GM19452 (cell line): ENCODE measurements around the gene STK4.

Experiments
- ATAC-seq: cut with Tn5 transposase; IDR thresholded peaks from one replicate; pipeline ENCODE4 v1.9.1; 2021; ENCODE audit not compliant: unreplicated experiment

STK4 gene

DNA sequence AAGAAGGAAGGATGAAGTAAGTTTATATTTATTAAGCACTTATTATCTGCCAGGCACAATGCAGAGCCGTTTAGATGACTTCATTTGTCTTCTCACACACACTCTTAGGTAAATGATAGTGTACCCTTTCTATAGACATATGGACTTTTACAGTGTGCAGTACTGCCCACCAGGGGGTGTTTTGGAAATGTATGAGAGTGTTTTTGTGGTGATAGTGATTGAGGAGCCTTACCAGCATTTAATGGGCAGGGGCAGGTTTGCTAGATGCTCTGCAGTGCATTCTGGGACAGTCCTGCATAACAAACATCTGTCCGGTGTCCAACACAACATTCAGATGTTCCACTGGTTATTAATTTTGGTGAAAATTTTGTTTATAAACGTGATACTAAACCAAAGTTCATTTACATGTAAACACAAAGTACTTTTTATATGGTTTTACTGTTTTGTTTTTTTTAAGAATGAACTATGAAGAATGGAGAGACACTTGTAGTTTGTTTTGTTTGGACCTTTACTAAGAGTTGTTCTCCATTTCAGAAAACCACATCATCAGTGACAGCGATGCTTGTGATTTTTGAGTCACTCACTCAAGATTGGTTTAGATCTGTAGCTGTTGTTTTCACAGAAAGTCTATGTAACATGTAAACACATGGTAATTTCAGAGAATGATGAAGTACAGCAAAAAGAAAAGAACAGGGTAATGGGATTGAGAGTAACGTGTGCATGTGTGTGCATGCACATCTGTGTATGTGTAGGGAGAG is 114.7 kb downstream of the STK4 start:
- no peak for ATAC-seq

DNA sequence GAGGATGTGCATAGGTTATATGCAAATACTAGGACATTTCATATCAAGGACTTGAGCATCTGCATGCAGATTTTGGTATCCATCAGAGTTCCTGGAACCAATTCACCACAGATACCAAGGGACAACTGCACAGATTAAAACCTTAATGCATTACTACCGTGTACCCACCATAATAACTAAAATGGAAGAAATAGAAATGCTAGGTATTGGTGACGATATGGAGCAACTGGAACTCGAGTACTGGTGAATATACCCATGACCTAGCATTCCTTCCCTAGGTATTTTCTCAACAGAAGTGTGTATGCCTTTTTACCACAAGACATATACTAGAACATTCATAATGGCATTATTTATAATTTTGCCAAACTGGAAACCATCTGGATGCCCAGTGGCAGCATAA is 116.2 kb downstream of the STK4 start:
- ATAC-seq = no peak

DNA sequence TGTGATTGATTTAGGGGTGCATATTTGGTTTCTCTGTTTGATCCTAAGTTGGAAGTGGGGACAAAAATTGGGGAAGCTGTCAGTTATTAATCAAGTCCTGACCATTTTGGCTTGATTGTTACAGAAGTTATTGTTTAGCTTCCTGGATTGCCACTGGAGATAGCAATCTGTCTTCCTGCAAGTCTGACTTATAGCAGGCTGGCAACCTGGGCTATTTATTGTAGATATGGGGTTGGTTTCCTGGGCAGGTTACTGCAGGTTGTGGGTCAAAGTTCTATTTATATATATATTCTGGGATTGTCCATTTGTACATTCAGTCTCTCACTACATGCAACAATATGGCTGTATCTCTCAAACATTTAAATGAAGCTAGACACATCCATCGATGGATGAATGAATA is 116.8 kb downstream of the STK4 start:
- ATAC-seq = no peak

DNA sequence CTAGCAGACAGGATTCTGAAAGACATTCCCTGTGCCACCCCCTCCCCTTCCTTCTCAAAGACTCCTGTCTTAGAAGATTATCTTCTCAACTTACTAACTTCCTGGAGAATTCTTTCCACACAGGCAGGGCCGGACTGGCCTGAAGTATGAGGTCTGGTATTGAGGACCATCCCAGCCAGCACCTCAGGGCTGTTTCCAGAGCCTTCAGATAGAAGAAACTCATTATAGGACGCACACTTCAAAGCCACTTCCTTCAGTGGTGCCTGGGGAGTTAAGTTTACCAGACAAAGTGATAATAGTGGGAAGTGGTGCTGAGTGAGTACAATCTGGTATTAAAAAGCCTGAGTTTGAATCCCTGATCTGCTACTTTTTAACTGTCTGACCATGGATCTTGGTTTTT is 119.0 kb downstream of the STK4 start:
- no peak for ATAC-seq

DNA sequence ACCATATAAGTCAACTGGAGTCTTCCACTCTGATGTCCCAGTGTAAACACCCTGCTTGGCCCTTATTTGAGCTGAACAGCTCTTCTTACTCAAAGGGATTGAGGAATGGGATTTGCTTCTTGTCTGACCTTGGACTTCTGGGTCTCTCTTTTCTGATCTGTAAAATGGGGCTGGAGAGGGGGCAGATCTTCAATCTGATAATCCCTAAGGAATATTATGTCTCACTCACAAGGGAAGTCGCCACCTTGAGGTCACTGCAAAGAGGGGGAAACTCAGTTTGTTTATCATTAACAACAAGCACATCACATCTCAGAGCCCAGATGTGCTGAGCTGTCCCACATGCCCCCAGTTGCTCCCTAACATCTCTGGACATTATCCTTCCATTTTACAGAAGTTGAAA is 119.6 kb downstream of the STK4 start:
- ATAC-seq = no peak

DNA sequence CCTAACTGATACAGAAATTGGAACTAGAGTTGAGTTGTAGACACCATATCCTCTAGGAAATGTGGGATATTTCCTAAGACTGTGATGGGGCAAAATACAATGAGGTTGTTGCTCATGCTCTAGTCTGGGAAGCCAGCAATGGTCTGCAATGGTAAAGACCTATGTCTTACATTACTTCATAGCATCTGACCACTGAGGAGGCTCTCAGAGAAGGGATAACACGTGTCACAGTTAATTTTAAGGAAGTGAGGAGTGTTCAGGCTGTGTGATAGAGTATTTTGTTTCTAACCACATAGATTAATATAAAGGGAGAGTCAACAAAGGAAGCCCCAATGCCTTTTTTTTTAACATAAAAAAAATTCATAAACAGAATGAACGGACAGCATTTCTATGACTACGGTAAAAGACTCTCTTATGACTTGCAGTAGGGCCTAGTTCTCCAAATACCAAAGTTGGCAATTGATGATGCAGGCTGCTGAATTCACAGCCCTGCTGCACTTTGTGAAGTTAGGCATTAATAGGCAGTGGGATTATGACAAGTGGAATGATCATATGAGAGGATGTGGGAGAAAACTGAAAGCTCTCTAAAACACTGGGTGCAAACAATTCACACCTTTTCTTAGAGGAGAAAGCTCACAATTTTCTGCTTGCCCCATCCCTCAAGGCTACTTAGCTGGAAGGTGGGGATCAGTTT is 120.9 kb downstream of the STK4 start:
- no peak for ATAC-seq

DNA sequence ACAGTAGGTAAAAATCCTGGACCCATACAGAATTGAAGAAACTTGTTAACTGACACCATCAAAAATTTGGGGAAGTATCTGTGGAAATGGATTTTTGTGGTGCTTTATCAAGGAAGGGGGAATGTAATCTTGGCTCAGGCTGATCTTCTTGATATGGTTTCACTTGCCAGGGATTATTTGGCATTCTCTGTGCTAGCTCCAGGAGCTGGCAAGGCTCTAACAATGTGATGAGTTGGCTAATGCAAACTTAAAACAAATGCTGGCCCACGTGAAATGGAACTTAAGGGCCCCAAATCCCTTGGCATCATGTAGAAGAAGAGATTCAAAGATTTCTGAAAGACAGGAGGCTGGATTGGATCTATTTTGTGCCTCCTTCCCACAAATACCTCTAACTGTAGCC is 121.5 kb downstream of the STK4 start:
- no peak for ATAC-seq

DNA sequence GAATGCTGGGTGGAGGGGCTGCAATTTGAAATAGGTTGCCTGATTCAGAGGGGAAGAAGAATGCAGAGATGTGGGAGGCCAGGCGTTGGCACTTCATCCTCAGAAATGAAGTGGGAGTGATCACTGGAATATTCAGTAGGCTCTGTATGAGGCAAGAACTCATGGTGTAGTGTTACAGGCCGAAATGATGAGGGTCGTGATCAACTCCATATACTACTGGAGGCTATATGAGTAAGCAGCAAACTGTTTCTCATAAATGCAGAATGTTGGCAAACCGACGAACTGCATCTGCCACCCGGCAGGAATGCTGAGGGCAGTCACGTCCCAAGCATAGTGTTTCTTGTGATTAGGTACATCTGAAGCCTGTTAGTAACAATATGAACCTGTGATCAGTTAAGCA is 121.9 kb downstream of the STK4 start:
- no peak for ATAC-seq

DNA sequence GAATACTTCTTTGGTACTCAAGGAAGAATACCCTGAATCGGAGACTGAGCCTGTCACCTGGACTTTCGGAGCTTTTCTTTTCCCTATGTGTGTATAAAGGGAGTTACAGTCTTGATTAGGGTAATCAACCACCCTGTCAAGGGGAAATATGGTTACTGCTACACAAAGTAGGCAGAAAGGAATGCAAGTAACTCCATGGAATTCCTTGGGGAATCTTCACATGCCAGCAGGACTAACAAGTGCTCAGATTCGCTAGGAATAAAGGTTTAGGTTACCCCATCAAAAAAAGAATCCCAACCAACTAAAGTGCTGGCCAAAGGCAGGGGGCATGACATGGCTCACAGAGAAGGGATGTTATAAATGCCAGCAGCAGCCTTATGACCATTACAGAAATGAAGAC is 124.2 kb downstream of the STK4 start:
- ATAC-seq = no peak

DNA sequence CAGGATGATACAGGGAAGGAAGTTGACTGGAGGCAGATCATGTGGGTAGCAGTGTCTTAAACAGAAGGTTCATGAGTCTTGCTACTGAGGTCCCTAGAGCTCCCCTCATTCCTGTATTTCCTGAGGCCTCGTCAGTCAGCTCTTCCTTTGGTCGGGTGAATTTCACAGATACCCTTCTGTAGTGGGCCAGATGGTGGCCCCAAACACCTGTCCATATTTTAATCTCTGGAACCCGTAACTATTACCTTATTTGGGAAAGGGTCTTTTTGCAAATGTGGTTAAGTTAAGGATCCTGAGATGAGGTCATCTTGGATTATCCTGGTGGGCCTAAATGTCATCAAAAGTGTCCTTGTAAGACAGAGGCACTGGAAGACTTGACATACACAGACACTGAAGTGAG is 125.1 kb downstream of the STK4 start:
- no peak for ATAC-seq

DNA sequence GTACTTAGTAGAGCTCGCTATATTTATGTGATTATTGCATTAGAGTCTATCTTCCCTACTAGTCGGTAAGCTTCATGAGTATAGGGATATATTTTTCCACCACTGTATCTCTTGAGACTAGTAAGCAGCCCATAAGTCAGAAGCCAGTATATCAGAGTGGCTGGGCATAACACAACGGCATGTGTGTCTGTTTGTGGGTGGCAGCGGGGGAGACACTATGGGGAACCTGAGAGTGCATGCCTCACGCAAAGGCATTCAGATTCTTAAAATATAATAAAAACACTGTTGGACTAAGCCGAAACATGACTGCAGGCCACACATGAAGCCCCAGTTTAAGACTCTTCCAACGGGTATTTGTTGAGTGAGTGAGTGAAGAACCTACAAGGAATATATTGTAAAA is 126.6 kb downstream of the STK4 start:
- ATAC-seq = no peak

DNA sequence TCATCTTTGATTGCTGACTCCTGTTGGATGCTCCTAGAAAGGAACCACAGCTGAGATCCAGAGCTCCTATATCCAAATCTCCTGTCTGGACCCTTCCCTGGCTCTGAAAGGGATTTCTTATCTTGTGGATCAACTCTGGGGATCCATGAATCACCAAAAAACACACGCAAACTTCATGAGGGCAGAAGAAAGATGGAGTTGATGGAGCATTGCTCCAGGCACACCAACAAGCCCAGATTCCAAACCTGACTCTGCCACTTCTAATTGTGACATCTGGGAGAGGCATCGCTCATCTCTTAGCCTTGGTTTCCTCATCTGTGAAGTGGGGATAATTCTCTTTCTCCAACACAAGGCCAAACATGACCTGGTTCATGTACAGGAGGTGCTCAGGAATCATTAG is 127.9 kb downstream of the STK4 start:
- no peak for ATAC-seq

DNA sequence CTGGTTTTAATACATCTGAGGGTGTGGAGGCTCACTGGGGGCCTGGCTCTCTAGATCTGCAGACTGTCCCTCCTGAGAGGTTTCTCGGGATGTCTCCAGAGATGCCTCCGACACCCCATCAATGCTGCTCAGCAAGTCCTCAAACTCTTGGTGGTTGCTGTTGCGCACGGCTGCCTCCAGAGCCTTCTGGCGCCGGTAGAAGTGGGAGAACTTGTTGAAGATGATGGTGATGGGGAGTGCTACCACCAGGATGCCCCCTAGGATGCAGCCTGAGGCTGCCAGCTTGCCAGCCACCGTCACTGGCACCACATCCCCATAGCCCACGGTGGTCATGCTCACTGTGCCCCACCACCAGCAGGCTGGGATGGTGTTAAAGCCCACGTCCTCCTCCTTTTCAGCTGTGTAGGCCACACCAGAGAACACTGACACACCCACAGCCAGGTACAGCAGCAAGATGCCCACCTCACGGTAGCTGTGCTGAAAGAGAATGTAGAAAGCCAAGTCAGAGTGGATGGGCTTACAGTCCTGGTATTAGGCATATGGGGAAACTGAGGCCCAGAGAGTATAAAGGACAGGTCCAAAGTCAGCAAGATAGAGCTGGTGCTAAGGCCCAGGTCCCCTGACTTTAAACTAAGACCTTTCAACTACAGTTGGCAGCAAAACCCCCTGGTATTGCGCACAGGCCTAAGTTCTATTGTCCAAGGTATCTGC is 128.7 kb downstream of the STK4 start:
- no peak for ATAC-seq

DNA sequence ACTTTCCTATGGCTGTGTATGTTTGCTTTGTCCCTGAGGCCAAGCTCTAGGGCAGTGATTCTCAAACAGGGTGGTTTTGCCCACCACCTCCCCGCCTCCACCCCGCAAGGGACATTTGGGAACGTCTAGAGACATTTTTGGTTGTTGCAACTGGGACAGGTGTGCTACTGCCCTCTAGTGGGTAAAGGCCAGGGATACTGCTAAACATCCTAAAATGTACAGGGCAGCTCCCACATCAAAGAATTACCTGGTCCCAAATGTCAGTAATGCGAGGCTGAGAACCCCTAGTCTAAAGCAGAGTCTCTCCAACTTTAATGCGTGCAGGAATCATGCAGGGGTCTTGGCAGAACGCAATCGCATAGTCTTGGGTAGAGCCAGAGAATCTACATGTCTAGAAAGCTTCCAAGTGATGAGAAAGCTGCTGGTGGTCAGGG is 129.5 kb downstream of the STK4 start:
- ATAC-seq = no peak

DNA sequence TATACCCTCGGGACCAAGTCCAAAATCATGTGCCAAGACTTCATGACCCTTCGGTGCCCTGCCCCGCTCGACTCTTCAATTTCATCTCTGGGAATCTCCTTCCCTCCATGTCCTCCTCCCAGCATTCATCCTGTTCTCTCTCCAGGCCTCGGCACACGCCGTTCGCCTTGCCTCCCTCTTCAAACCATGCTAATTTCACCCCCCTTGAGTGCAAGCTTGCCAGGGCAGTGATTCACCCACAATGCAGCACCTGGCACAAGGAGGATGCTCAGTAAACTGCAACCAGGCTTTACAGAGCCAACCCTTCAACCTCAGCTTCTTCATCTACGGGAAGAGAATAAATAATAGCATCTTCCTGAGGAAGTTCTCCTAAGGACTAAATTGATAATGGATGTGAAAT is 130.5 kb downstream of the STK4 start:
- no peak for ATAC-seq

DNA sequence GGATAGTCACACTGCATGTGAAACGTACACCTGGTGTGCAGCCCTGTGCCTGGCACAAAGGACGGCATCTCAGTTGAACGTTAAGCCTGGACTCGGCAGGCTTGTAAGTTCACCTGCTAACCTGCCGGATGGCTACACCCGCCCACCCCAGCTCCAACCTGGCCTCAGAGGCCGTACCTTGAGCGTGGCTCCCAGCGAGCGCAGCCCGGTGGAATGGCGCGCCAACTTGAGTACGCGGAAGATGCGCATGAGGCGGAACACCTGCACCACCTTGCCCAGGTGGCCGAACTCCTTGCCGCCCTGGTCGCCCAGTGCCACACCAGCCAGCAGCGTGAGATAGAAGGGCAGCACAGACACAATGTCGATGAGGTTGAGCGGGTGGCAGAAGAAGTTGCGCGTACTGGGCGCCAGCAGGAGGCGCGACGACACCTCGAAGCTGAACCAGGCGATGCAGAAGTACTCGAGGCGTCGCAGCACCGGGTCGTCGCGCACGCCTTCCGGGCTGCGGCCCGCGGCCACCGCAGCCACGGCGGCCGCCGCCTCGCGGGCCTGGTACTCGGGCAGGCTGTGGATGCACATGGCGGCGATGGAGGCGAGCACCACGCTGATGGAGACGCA is 131.3 kb downstream of the STK4 start:
- no peak for ATAC-seq

DNA sequence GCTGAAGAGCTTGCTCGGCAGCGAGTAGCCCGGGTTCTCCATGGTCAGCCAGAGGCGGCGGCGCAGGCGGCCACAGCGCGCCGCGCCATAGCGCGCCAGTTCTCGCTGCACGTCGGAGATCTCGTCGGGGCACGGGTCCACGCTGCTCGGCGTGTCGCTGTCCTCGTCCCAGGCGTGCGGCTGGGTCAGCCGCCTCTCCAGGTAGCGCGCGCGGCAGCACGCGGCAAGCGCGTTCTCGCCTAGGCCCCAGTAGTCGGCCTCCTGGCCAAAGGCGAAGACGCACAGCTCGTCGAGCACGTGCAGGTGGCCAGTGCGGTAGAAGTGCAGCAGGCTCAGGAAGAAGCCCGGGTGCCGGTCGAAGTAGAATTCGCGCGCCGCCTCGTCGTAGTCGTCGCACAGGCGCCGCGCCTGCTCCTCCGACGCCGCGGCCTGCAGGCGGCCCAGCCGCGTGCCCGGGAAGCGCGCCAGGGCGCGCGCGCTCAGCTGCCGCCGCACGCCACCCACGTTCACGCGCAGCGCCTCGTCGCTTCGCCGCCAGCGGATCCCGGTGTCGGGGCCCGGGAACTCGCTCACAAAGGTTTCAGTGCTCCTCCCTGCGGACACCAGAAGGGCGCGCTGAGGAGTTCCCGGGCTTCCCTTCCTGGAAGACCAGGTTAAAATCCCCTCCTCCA is 131.9 kb downstream of the STK4 start:
- ATAC-seq = no peak

DNA sequence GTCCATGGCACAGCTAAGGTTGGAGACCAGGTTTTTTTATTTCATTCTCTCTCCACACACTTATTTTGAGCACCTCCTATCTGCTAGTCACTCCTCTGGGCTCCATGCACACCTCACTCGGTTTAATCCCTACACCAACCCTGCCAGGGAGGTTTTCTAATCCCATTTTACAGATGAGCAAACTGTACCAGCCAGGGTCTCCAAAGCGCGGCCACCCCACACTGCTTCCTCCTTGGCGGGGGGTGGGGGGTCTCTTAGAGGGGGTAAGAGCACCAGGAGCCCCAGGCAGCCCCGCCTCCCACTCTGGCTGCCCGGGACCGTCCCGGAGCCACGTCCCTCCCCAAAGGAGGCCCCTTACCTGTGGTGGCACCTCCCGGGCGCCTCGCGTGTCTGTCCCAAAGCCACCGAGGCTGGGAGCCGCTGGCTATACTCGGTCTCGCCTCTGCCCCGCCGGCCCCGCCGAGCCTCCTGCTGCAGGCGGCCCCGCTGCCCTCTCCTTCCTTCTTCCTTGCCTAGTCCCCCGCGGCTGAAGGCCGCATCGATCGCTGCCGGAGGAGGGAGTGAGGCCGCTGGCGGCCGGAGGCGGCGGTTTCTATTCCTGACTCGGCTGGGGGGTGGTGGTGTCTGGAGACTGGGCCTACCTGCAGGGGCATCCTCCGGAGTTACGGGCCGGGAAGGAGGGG is 134.4 kb downstream of the STK4 start, which contains the start of gene KCNS1:
KCNS1 (minus strand) TSS at position 565 of the 683 bp plus-strand sequence. CDS start 1,891 bp downstream, outside the sequence.
- ATAC-seq = no peak

DNA sequence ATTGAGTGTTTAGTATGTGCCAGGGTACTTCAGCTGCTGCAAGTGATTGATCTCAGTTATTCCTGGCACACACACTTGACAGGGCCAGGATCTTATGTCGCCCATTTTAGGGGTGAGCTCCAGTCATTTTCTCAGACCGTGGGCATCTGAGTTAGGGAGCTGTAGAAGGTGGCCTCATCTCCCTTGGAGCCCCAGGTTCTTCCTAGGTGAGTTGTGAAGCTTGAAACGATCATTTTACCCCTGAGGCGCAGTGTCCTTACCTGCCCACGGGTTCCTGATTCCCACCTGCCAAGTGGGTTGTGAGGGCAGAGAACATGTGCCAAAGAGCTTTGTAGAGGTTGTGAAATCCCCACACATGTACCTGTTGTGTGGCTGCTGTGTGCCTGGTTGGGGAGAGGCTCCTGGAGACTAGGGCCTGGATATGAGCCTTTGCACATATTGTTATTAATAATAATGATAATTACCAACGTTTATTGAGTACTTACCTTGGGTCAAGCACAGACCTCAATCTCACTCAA is 135.1 kb downstream of the STK4 start:
- ATAC-seq = no peak

DNA sequence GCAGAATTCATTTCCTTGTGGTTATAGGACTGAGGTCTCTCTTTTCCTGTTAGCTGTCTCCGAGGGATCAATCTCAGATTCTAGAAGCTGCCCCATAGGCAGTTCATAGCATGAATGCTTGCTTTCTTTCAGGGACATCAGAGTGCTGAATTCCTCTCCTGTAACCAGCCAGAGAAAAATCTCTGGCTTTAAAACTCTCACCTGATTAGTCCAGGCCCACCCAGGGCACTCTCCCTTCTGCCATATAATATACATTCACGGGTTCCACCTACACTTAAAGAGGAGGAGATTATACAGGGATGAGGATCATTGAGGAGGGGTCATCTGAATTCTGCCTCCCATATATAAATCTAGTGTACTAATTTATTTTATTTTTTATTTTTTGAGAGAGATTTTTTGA is 136.8 kb downstream of the STK4 start:
- ATAC-seq = no peak
